Fibroblast of lung (primary cell): ENCODE data around the gene THRB.

Source experiments
- EZH2 ChIP-seq: IDR thresholded peaks from 2 replicates; pipeline ENCODE4 v1.5.1; 2012; ENCODE audit warnings: low read length, control low read depth, mild to moderate bottlenecking; ENCODE audit errors: missing control alignments
- TF ChIP-seq, protein P1 (sequence below), 2 donors: IDR thresholded peaks in 1 of 2; conservative IDR thresholded peaks in 1 of 2; 1 replicate in 1 of 2; 2 replicates in 1 of 2; pipeline ENCODE4 v1.5.1; 2011 to 2012; ENCODE audit warnings: low read length in 2 of 2, control low read depth in 1 of 2, inconsistent platforms in 1 of 2, low read depth in 1 of 2, mild to moderate bottlenecking in 1 of 2

DNA sequence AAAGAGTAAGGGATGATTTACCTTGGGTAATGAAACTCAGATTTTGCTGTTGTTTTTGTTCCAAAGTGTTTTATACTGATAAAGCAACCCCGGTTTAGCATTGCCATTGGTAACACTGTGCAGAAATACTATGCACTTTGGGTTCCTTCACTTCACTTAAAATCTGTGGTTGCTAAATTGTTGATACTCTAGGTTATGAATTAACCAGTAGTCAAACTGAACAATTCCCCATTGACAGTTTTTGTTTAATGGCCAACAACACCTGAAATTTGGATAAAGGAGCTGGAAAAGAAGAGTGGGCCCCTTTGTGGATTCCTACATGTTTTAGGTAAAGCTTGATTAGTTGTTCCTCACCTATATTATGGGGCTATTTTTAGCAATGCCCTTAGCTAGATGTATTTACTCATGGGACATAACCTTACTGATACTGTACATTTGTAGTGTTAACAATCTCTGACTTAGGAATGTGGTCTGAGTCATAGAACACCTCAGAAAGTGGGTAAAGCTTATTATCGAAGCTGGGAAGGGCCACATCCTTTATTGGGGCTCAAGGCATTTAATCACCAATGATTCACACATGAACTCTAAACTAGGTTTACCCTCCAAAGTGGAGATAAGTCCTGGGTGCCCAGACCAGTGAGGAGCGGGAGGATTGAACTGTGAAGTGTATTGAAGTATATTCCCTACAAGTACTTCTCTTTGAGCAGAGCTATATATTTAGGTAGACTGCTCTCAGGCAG lies 29.5 kb upstream of the THRB start:
- TF ChIP-seq, protein P1, sequence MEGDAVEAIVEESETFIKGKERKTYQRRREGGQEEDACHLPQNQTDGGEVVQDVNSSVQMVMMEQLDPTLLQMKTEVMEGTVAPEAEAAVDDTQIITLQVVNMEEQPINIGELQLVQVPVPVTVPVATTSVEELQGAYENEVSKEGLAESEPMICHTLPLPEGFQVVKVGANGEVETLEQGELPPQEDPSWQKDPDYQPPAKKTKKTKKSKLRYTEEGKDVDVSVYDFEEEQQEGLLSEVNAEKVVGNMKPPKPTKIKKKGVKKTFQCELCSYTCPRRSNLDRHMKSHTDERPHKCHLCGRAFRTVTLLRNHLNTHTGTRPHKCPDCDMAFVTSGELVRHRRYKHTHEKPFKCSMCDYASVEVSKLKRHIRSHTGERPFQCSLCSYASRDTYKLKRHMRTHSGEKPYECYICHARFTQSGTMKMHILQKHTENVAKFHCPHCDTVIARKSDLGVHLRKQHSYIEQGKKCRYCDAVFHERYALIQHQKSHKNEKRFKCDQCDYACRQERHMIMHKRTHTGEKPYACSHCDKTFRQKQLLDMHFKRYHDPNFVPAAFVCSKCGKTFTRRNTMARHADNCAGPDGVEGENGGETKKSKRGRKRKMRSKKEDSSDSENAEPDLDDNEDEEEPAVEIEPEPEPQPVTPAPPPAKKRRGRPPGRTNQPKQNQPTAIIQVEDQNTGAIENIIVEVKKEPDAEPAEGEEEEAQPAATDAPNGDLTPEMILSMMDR (conservative IDR thresholded peaks at IDR 0.05 in 1 of 2, IDR thresholded peaks at IDR 0.05 in 1 of 2; ENCODE audit: low read depth in 1 of 2, low read length in 2 of 2), result no peak
- no peak for TF ChIP-seq EZH2
